ENCODE results near the gene DHODH. TPM values are rescaled to one million over a fixed set of nuclear protein-coding genes. Genes with fewer than 3 reads are reported as not detected.

DHODH gene
- total and polyA plus RNA-seq, 2 of the 13 experiments (the other 11 are each of a cell fraction or from before 2014, with no cell fraction given) = 10.7 to 16.4 TPM

DNA sequence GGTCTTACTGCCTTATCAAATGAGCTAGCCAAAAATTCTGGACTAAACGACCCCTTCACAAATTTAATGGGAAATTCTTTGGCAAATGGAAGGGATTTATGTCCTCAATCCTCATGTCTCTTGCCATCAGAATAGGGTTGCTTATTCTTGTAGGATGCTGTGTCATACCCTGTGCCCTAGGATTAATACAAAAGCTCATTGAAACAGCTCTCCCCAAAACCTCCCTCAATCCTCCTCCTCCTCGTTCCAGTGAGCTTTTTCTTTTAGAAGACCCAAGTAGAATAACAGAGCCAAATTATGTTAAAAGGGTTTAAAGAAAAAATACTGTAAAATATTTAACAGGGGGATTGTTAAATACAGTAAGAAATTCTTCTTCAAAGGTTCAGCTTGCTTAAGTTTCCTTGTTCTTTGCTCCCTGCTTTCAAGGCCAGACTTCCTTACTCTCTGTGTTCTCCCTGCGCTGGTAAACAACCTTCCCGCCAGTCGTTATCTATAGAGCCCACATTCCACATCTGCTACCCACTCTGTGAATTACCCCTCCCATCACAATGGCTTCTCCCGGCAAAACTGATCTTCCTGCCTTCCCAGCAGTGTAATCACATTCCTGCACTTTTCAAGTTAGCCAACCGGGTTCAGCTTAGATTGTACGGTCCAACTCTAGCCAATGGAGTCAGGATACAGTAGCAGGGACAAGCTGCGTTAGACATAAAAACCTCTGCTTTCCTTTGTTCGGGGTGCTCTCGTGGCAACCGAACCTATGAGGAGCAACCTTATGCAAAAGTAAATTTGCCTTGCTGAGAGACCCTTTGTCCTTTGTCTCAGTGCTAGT is 64.2 kb downstream of the DHODH start (continued):
- TF ChIP-seq, protein P1, sequence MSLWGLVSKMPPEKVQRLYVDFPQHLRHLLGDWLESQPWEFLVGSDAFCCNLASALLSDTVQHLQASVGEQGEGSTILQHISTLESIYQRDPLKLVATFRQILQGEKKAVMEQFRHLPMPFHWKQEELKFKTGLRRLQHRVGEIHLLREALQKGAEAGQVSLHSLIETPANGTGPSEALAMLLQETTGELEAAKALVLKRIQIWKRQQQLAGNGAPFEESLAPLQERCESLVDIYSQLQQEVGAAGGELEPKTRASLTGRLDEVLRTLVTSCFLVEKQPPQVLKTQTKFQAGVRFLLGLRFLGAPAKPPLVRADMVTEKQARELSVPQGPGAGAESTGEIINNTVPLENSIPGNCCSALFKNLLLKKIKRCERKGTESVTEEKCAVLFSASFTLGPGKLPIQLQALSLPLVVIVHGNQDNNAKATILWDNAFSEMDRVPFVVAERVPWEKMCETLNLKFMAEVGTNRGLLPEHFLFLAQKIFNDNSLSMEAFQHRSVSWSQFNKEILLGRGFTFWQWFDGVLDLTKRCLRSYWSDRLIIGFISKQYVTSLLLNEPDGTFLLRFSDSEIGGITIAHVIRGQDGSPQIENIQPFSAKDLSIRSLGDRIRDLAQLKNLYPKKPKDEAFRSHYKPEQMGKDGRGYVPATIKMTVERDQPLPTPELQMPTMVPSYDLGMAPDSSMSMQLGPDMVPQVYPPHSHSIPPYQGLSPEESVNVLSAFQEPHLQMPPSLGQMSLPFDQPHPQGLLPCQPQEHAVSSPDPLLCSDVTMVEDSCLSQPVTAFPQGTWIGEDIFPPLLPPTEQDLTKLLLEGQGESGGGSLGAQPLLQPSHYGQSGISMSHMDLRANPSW (CRISPR knock-in tag; IDR thresholded peaks at IDR 0.05; ENCODE audit: borderline replicate concordance) = no peak
- no peak for TF ChIP-seq ZNF703 (CRISPR knock-in tag; IDR thresholded peaks at IDR 0.05; ENCODE audit: borderline replicate concordance)
- TF ChIP-seq MZF1 (CRISPR knock-in tag; IDR thresholded peaks at IDR 0.05; ENCODE audit: borderline replicate concordance) = no peak
- 0 out of 2 replicates have a peak, but pooled peaks have one; percentile 31 for TF ChIP-seq RFXANK (CRISPR knock-in tag; IDR thresholded peaks at IDR 0.05)
- 0 out of 2 replicates have a peak, but pooled peaks have one; percentile 33 for TF ChIP-seq SP140L (CRISPR knock-in tag; IDR thresholded peaks at IDR 0.05; ENCODE audit: borderline replicate concordance)
- TF ChIP-seq NR2F1 (CRISPR knock-in tag; IDR thresholded peaks at IDR 0.05) = no peak
- TF ChIP-seq KAT8 (CRISPR knock-in tag; IDR thresholded peaks at IDR 0.05) = peak; percentile 77; the same call in 1 of the 2 replicates
- TF ChIP-seq POLR2AphosphoS2 (IDR thresholded peaks at IDR 0.05; ENCODE audit: low read depth, low read length) = no peak
- no peak for TF ChIP-seq CBX2 (IDR thresholded peaks at IDR 0.05; ENCODE audit: low read depth, low read length)
- TF ChIP-seq CBX2 (CRISPR knock-in tag; IDR thresholded peaks at IDR 0.05; ENCODE audit: low read depth) = no peak
- TF ChIP-seq ZSCAN21 (CRISPR knock-in tag; IDR thresholded peaks at IDR 0.05; ENCODE audit: borderline replicate concordance) = no peak
- TF ChIP-seq HNRNPLL (IDR thresholded peaks at IDR 0.05; ENCODE audit: low read depth, low read length, poor library complexity, severe bottlenecking) = no peak
- TF ChIP-seq ZNF235 (CRISPR knock-in tag; IDR thresholded peaks at IDR 0.05; ENCODE audit: borderline replicate concordance) = no peak
- 0 out of 2 replicates have a peak, but pooled peaks have one; percentile 20 for TF ChIP-seq SIN3A (IDR thresholded peaks at IDR 0.05; ENCODE audit: borderline replicate concordance, low read depth, low read length)
- TF ChIP-seq ZNF431 (CRISPR knock-in tag; IDR thresholded peaks at IDR 0.05; ENCODE audit: borderline replicate concordance, low read depth) = no peak
- no peak for TF ChIP-seq GPN1 (CRISPR knock-in tag; IDR thresholded peaks at IDR 0.05; ENCODE audit: borderline replicate concordance)
- TF ChIP-seq MTF2 (CRISPR knock-in tag; IDR thresholded peaks at IDR 0.05; ENCODE audit: borderline replicate concordance) = no peak
- TF ChIP-seq, protein P2, sequence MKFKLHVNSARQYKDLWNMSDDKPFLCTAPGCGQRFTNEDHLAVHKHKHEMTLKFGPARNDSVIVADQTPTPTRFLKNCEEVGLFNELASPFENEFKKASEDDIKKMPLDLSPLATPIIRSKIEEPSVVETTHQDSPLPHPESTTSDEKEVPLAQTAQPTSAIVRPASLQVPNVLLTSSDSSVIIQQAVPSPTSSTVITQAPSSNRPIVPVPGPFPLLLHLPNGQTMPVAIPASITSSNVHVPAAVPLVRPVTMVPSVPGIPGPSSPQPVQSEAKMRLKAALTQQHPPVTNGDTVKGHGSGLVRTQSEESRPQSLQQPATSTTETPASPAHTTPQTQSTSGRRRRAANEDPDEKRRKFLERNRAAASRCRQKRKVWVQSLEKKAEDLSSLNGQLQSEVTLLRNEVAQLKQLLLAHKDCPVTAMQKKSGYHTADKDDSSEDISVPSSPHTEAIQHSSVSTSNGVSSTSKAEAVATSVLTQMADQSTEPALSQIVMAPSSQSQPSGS (CRISPR knock-in tag; IDR thresholded peaks at IDR 0.05) = peak; percentile 45; the same call in 1 of the 2 replicates
- no peak; the same call in 1 of the 2 replicates for TF ChIP-seq ZNF281 (CRISPR knock-in tag; IDR thresholded peaks at IDR 0.05; ENCODE audit: borderline replicate concordance)
- TF ChIP-seq, protein P3, sequence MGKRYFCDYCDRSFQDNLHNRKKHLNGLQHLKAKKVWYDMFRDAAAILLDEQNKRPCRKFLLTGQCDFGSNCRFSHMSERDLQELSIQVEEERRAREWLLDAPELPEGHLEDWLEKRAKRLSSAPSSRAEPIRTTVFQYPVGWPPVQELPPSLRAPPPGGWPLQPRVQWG (CRISPR knock-in tag; IDR thresholded peaks at IDR 0.05; ENCODE audit: borderline replicate concordance, low read depth) = no peak
